ENCODE measurements around the gene P2RY4.
A peak's percentile ranks its signal among the peaks of the same experiment; 100 is the strongest.
"Not testable (repeated sequence)": the region's sequence is repeated elsewhere in the genome, so short reads cannot be mapped to it uniquely, and the experiment has no call there.

Gene P2RY4

GRCh38 chrX:70241501-70241900, 18.5 kb downstream of the P2RY4 start:
- no peak for DNase-seq

GRCh38 chrX:70240751-70241150, 19.3 kb downstream of the P2RY4 start:
- no peak for DNase-seq

GRCh38 chrX:70234355-70234754, 25.6 kb downstream of the P2RY4 start, which contains the start of gene AWAT1:
Gene AWAT1, plus strand, starts transcription at chrX:70234655. Its CDS starts 41 bp downstream, at chrX:70234696.
- DNase-seq = no peak

DNA sequence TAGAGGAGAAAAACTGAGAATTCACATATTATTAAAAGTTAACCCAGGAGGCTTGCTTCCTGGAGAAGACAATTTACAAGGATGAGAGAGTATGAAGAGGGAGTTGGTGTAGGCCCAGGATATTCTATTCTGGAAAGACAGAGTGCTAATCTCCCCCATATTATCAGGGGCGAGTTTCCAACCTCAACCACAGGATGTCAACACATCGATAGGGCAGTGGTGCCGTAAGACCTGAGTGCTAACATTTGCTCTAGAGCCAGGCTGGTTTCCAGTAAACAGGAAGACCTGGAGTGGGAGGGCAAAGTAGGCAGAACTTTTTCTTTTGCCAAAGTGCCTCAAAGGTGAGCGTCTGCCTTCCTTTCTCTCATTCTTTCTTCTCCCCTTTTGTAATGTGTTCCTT, 28.3 kb downstream of the P2RY4 start:
- no peak for DNase-seq

- DNase-seq = no peak
Observed at GRCh38 chrX:70226687-70227086, 33.3 kb downstream of the P2RY4 start.

- DNase-seq = no peak
Observed at GRCh38 chrX:70226048-70226447, 34.0 kb downstream of the P2RY4 start.

DNA sequence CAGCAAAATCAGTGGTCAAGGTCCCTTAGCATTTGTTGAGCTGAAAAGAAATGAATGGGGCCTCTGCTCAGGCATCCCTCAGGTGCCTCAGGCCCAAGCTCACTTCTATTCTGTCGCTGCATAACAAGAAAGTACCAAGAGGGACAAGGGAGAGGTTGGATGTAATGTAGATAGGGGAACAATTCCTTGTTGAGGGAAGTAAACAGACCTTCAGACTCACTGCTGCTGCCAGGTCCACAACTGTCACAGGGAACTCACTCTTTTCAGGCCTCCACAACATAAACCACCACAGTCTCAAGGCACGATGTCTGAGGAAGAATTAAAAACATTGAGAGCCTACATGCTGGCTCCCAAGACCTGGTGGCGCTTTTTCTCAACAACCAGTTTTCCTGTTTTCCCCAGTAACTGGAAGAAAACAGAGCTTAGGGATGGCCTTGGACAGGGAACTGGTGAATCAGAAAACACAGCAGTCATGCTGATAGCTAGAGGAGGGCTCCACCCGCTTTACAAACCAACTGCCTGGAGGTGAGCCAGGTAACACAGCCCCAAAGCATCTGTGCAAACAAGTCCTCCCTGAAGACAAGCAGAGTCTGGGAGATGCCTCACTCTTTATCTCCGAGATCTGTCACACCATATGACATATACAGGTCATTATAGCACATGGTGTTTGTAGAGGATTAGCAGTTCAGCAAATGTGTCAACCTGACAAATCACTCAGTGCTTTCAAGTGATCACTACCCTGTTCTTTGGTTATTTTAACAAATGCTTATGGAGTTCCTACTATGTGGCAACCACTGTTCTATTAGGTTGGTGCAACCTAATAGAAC, 39.9 kb downstream of the P2RY4 start:
- peak; percentile 85 for DNase-seq

DNA sequence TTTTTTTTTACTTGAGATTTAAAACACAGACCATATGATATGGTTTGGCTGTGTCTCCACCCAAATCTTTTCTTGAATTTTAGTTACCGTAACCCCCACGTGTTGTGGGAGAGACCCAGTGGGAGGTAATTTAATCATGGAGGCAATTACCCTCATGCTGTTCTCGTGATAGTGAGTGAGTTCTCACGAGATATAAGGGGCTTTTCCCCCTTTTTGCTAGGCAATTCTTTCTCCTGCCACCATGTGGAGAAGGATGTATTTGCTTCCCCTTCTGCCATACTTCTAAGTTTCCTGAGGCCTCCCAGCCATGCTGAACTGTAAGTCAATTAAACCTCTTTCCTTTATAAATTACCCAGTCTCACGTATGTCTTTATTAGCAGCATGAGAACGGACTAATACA, 50.4 kb downstream of the P2RY4 start:
- not testable (repeated sequence) for DNase-seq

- no peak for DNase-seq
Observed at GRCh38 chrX:70208479-70208878, 51.5 kb downstream of the P2RY4 start.
